Fibroblast of upper back skin (primary cell): ENCODE data around the gene B9D1.

Experiments
- DNase-seq: peaks from one replicate; pipeline ENCODE4 v3.0.0-alpha.2; 2013

Gene B9D1

DNA sequence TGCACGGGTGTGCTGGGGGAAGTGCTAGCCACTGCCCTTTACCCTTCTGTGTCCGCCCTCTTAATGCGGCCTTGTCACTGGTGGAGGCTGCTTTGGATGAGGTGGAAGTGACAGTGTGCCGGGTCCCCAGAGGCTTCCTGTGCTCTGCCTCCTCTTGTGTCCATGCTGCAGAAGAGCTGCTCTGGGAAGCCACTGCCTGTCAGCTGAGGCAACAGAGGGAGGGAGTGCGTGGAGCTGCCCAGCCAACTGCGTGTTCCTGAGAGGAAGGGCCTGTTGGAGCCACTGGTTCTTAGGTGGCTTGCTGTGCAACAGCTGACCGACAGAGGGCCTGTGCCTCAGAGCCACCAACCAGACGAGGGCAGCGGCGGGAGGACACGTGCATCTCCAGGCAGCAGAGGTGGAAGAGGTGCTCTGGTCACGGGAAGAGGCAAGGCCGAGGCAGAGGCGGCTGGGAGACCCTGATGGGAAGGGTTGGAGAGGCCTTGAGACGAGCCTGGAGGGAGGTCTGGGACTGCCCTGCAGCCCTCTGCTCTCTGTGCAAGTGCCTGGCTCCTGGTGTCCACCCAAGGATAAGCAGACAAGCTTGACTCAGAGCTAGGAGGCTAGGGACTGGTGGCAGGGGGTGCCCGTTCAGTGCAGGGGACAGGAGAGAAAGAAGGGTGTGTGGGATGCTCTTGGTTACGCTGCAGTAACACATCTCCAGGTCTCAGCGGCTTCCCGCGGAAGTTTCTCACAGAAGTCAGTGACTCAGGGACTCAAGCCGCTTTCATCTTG is 25.4 kb downstream of the B9D1 start:
- no peak for DNase-seq

DNA sequence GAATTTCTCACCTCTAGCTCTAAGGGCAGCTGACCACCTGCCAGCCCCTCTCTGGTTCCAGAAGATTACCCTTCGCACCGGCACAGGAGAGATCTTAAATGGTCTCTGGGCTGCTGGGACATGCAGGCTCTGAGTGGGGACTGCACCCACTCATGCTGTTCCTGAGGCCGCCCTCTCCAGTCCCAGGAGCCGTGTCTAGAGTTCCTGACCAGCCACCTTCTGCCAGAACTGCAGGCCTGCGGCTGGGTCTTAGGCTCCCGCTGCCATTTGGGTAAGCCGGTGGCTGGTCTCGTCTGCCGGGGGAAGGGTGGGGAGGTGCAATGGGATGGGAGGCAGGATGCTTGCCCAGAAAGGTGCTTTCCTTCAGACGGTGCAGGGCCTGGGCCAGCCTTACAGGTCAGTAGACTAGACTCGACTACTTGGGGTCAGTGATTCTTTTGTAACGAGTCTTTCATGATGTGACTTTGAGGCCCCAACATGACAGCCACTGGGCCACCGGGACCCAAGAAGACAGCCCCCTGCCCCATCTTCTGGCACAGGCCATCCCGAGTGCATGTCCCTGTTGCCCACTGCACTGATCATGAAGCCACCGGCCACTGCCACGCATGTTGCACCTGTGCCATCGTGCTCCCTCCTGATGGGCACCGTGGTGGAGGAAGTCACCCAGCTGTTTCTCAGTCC is 26.4 kb downstream of the B9D1 start:
- DNase-seq: no peak

DNA sequence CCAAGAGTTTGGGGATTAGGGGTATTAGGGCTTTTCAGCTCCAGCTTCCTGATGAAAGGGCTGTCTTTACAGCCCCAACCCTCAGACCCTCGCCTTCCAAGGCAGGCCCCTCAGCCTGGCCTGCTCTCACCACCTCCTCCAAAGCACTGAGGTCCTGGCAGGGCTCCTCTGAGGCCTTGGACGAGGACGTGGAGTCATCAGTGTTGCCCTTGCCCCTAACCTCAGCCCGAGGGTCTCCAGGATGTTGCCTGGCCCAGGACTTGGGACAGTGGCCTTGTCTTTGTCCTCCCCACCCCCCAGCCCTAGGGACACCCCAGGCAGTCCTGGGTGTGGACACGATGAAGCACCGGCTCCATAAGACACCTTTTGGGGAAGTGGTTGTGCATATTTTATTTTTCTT is 28.2 kb downstream of the B9D1 start:
- DNase-seq: no peak

DNA sequence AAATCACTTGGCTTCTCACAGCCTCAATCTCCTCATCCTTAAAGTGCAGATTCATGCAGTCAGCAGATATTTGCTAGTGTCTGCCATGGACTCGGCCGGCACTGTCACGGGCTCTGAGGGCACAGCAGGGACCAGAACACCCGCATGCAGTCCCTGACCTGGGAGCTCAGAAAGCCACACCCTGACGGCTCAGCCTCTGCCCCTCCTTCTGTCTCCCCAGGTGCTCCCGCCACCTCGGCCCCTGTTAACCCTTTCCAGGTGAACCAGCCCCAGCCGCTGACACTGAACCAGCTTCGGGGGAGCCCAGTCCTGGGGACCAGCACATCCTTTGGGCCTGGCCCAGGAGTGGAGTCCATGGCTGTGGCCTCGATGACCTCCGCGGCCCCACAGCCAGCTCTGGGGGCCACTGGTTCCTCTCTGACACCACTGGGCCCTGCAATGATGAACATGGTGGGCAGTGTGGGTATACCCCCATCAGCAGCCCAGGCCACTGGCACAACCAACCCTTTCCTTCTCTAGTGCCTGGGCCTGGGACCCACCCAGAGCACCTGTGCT is 28.7 kb downstream of the B9D1 start:
- no peak for DNase-seq

DNA sequence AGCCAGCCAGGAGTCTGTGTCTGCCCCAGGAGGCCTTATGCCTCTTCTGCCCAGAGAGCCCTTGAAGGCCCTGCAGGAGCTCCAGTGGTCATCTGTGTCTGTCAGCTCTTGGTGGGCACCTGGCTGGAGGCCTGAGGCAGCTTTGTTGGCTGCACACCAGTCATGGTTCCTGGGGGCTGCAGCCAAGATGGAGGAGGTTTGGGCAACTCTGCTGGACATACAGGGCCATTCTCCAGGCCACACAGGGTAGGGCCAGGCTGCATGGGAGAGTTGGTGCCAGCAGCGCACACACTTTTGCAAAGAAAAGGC is 29.4 kb downstream of the B9D1 start:
- no peak for DNase-seq

DNA sequence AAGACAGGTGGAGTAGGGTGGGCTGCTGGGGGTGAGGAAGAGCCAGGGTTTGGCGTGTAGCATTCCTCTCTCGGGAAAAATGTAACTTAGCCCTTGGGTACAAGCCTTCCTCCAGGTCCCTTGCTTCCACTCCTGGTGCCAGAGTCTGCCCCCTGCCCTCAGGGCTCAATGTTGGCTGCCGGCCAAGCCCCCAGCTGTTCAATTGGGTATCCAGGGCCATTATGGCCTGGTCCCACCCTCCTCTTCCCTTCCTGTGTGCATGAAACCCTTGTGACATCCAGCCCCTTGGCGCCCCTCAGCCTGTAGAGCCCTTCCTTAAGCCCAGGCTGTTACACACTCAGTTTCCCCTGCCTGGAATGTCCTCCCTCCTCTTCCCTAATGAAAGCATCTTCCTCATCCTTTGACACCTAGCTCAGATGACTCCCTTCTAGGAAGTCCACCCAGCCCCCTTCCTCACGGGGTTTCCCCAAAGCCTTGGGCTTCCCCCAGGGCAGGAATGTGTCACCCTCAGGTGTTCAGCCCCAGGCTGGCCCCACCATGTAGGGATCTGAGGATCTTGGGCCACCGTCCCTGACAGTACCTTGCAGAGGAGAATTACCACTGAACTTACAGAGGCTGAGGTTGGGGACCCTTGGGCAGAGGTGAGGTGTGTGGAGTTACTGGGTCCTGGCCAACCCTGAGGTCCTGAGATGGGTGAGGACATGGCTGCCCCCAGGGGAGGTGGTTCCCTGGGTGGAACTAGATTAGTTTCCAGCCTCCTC is 30.0 kb downstream of the B9D1 start:
- no peak for DNase-seq

DNA sequence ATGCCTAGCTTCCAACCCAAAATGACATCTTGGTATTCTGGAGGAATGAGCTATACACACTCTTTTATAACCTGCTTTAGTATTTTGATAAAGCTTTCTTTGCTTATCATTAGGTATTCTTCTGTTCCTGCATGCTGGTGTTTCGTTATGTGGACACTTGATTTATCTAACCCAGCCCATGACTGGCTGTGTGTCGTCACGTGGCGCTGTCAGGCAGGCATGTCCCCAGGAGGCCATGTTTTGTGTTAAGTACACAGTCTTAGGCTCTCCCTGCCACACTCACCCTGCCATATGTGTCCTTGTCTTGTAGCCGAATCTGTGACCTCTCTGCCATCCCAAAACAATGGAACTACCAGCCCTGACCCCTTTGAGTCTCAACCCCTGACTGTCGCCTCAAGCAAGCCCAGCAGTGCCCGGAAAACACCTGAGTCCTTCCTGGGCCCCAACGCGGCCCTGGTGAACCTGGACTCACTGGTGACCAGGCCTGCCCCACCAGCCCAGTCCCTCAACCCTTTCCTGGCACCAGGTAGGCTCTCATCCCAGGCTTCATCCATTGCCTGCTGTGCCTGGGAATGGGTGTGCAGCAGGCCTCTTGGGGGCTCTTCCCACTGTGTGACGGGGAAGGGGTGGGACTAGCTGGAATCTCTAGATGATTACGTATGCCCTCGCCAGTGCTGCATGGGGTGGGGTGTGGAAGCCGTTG is 30.8 kb downstream of the B9D1 start:
- DNase-seq: no peak

DNA sequence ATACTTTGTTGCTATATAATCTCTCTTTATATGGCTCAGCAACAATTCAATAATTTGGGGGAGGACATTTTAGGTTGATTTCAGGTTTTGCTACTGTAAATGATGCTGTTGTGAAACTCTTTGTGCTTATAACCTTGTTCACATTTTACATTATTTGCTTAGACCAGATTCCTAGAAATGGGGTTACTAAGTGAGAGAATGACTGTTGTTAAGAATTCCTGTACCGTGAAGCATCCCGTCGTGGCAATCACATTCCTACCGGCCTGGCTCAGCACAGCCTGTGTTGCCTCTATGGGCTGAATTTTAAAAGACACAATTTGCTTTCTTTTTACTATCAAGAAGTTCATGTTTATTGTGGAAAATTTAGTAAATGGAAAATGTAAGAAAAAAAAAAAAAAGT is 31.4 kb downstream of the B9D1 start:
- DNase-seq: peak; percentile 83

DNA sequence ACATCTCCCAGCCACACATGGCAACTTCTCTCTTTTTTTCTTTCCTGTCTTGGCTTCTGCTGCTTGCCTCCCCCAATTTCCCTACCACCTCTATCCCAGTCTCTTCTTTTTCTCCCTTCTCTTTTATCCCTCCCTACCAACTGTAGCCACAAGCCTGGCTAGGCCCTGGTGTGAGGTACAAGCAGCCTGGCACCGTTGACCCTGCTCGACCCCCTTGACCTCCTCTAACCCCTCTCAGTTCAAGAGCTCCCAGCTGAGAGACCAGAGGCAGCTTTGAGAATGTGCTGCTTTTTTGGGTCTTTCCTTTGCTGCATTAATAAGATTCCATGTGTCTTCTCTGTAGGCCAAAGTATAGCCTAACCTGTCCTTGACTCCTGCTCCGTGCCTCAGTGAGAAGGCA is 32.3 kb downstream of the B9D1 start:
- DNase-seq: no peak

DNA sequence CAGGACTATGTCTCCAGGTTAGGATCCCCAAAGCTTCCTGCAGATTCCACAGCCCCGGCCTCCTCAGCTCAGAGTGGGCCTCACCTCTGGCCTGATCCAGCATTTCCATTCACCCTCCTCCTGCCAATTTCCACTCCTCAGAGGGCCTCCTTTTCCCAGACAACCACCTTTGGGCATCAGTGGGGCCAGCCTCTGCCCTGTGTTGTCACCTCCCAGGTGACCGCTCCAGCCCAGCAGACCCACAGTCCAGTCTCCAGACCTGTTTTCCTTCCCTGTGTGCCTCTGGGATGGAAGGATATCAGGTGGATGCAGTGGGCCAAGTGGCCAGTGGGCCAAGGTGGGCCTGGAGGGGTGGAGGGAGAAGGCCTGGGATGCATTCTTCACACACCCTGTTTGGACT is 32.7 kb downstream of the B9D1 start:
- DNase-seq: no peak

DNA sequence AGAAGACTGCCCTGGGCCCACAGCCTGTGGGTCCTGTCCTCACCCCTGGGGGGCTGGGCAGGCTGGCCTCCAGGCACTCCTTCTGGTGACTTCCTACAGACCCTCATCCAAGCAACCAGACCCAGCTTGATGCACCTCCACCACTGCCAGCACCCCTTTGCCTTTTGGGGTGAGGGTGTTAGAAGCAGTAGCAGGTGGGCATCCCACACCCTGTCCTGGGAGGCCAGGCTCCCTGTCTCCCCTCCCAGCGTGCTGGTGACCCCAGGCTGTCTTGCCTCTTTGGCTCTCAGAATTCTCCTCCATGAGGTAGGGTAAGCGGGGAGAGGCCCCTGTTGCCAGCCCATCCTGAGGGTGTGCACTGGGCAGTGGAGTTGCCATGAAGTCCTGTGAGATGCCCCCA is 33.4 kb downstream of the B9D1 start:
- no peak for DNase-seq

DNA sequence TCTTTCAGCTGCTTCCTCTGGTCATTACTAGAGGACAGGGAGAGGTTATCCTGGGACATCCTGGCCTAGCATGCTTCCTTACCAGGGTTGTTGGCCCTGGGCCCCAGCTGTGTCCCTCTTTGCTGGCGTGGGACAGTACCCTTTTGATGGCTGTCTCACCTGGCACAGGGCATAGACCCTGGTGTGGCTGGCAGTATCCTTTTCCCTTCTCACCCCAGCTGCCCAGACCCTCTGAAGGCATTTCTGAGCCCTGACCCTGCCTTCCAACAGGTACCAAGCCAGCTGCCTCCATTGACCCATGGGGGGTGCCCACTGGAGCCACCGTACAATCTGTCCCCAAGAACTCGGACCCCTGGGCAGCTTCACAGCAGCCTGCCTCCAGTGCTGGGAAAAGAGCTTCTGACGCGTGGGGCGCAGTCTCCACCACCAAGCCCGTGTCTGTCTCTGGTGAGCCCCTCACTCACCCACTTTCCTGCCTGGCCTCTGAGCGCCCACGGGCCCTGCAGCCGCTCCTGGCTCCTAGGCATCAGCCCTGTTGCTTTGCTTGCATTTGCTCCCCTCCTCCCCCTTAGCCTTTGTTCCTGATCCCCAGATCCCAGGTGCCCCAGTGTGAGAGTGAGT is 34.0 kb downstream of the B9D1 start:
- no peak for DNase-seq

DNA sequence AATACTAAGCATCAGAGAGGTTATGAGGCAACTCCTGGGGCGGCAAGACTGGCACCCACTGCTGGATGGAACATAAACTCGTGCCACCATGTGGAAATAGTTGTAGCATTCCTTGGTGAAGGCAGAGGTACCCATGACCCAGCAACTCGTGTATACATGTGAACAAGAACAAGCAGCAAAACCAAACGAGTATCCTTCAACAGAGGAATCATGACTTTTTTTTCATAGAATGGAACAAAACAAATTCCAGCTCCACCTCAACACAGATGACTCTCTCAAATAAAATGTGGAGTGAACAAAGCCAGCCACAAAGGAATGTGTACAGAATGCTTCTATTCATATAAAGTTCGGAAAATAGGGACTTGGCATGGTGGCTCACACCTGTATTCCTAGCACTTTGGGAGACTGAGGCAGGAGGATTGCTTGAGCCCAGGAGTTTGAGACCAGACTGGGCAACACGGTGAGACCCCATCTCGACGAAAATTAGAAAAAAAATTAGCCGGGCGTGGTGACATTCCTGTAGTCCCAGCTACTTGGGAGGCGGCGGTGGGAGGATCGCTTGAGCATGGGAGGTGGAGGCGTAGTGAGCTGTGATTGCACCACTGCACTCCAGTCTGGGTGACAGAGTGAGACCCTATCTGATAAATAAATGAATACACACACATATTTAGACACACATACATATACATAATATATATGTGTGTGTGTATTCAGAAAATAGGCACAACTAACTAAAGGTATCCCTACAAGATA is 35.3 kb downstream of the B9D1 start:
- peak; percentile 89 for DNase-seq

DNA sequence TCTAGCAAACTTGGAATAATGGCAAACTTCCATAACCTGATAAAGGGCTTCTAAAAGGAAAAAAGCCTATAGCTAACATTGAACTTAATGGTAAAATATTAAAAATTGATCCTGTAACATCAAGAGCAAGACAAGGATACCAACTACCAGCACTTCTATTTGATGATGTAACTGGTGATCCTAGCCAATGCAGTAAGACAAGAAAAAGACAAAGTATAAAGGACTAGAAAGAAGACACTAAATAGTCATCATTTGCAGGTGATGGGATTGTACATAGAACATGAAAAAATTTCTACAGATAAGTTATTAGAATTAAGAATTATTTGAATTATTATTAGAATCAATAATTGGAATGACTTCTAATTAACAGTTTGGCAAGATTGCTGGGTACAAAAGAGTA is 37.0 kb downstream of the B9D1 start:
- DNase-seq: no peak

DNA sequence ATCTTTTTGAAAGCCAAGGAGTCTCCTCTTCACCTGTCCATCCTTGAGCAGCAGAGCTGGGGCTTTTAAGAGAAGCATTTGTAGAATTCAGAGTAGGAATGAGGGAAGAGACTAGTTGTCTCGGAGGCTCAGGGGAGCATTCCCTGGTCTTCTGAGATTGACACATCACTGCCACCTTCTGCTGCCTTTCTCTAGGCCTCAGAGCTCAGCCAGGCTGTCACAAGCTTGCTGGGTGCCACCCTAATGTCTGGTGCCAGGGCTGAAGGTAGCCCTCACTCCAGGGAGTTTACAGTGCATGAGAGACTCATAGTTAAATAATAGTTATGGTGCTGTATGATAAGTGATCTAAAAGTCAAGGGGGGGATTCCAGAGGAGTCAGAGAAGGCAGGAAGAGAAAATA is 39.7 kb downstream of the B9D1 start:
- DNase-seq: no peak

DNA sequence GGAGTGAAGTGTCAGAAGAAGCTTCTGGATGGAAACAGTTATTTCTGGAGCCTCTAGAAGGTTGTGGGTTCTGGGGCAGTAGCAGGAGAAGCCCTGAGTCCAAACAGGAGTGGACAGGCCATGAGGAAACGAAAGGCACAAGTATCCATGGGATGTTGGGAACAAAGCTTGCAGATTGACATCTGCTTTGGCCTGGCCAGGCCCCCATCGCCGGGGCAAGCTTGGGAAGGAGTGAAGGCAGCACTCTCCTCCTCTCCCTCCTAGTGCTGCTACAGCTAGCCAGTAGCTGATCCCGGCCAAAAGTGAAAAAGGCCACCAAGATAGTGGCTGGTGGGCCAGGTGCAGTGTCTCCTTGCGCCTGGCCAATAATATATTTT is 40.4 kb downstream of the B9D1 start:
- DNase-seq: no peak

DNA sequence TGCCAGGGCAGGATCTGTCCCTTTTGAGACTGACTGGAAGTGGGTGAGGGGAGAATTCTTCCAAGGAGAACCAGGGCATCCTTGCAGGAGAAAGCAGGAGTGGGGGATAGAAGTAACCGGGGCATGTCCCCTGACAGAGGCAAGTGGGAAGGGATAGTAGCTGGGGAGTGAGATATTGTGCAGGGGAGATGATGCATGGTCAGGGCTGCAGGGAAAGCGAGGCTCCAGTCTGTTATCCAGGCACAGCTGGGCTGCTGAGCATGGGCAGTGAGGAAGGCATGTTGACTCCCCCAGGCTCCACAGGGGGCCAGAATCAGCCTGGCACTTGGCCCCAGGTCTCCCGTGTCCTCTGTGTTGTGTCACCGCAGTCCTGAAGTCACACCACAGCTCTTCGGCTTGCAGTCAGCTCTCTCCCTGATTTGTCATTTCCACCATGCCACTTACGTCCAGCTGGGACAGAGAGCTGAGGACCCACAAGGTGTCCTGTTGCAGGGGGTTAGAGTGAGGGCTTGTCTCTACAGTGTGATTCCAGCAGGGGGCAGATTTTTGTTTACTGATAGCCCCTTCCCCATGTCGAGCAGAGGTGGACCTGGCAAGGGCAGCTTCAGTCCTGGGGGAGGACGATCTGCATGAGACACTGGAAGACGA is 40.9 kb downstream of the B9D1 start:
- no peak for DNase-seq

DNA sequence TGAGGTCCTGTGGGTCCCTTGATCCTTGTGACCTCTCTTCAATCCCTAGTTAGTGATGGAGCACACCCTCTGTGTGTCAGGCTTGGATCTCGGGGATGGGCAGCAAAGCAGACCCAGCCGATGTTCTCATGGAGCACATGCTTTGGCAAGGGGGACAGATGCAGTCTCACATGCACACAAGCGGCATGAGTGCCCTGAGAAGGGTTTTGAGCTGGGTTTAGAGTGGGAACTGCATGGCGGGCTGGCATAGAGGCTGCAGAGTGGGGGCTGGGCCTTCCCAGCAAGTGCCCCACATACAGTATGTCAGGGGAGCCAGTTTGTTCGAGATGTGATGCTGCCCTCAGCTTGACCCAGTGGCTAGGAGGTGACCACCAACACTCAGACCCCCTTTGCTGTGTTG is 41.6 kb downstream of the B9D1 start:
- no peak for DNase-seq

DNA sequence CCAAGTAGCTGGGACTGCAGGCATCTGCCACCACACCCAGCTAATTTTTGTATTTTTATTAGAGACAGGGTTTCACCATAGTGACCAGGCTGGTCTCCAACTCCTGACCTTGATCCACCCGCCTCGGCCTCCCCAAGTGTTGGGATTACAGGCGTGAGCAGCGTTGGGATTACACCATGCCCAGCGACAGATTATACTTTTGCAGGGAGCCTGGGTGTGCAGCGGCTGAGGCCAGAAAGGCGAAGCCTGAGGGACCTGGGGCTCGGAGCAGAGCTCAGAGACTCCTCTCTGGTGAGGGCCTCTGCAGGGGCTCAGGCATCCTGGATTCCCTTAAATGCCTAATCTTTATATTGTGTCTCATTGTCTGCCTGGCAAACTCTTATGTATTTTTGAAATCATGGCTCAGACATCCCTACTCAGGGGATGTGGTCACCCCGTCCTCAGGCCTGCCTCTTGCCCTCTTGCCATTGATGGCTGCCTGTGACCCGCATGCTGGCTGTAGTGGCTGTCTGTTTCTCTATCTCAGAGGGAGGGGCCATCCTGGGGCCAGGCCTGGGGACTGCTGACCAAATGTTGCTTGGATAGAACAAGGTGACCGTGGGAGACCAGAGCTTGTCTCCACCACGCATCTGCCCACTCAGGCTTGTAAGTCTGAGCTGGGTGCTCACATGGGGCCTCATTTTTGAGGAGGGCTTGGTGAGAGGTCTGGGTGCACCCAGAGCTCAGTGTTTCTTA is 42.6 kb downstream of the B9D1 start:
- DNase-seq: no peak

DNA sequence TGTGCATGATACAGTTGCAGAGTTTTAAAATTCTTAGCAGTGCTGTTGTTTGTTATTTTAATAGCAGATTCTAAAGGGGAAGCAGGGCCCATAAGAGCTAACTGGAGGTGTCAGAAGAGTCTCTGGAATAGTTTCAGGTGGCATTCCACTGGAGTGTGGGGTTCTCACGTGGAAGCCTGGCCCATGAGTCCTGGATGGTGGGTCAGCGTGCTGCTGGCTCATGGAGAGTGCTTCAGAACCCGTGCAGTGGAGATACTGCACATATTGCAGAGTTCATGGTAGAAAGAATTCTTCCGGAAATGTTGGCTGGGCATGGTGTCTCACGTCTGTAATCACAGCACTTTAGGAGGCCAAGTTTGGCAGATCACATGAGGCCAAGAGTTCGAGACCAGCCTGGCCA is 43.9 kb downstream of the B9D1 start:
- DNase-seq: no peak
